Calu3 (cell line): ENCODE data around the gene AREG. TPM values are rescaled to one million over a fixed set of nuclear protein-coding genes. Genes with fewer than 3 reads are reported as not detected.

ENCODE experiments used
- BruUV-seq: library from RNA; stranded (reverse); fragments of 400-500 nt; replicated peaks from 2 replicates; lab custom pipeline; 2021; lab: Mats Ljungman, UMichigan
- CTCF ChIA-PET: fragments of 300-600 bp; sonication (Branson Sonifier 250); formaldehyde crosslinking; loops from one replicate; lab custom pipeline; 2022; ENCODE audit warnings: antibody characterized with exemption; lab: Charles Lee
- DNase-seq: peaks from one replicate; pipeline ENCODE4 v3.0.0; 2022
- H3K27ac Mint-ChIP-seq: one replicate; pipeline ENCODE4 v1.8.0; 2022; ENCODE audit warnings: mixed read lengths; ENCODE audit not compliant: unreplicated experiment
- H3K27me3 Mint-ChIP-seq: one replicate; pipeline ENCODE4 v1.8.0; 2022; ENCODE audit warnings: mixed read lengths; ENCODE audit not compliant: unreplicated experiment
- H3K36me3 Mint-ChIP-seq: one replicate; pipeline ENCODE4 v1.8.0; 2022; ENCODE audit warnings: mild to moderate bottlenecking, moderate library complexity, mixed read lengths; ENCODE audit not compliant: insufficient read depth, unreplicated experiment
- H3K4me1 Mint-ChIP-seq: one replicate; pipeline ENCODE4 v1.8.0; 2022; ENCODE audit warnings: mild to moderate bottlenecking, low read depth, mixed read lengths; ENCODE audit not compliant: unreplicated experiment
- H3K4me3 Mint-ChIP-seq: one replicate; pipeline ENCODE4 v1.8.0; 2022; ENCODE audit warnings: mild to moderate bottlenecking, low read depth, moderate library complexity, mixed read lengths; ENCODE audit not compliant: unreplicated experiment
- H3K9me3 Mint-ChIP-seq: one replicate; pipeline ENCODE4 v1.8.0; 2022; ENCODE audit warnings: low read depth, mixed read lengths; ENCODE audit not compliant: unreplicated experiment
- intact Hi-C: fragments of 100-400 bp; cut with micrococcal nuclease; formaldehyde crosslinking; loops from one replicate; pipeline ENCODE4 v1.10.0; 2022; ENCODE audit not compliant: unreplicated experiment
- total RNA-seq: library from RNA; stranded (reverse); gene quantifications from 2 replicates; pipeline ENCODE4 v1.2.3, GENCODE V29; 2022
- TF ChIP-seq, protein P1 (sequence below): fragments of 200-600 bp; IDR thresholded peaks from one replicate; pipeline ENCODE4 v1.8.0; 2022; ENCODE audit warnings: antibody characterized with exemption; ENCODE audit not compliant: unreplicated experiment

AREG gene
- total RNA-seq, 1 experiment from 2014 or later = 230 TPM

DNA sequence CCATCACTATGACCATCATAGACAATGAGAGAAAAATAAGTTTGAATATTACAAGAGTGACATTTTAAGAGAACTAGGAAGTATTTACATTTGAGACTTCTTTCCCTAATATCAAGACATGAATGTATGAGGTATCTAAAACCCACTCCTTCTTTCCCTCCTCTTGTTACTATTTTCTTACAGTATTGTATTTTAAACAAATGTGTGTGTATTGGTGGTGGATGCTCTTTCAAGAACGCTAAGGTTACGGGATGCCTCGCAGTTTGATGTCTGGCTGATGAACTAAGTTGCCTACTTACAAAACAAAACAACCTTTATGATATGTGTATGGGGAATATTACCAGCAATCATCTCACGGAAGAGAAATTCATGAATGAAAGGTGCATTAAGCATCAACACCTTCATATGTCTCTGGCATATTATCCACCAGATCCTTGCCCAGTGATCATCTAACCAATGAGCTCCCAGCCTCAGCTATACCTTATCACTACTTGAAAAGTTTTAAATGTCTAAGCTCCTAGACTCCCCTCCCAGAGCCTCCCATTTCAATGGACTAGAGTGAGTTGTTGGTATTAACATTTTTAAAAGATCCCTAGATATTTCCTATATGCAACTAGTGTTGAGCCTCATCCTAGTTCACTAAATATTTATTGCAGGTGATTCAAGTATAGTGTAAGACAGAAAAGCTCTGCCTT lies 10.6 kb downstream of the AREG start:
- BruUV-seq = no TSS peak
- Mint-ChIP-seq H3K27me3 (no peaks in the 10 kb centered on the region), H3K36me3 (peaks cover 71% of the 10 kb centered on the region), H3K27ac (peak overlapping the region; percentile 91), H3K4me1 (peaks cover 36% of the 10 kb centered on the region), H3K9me3 (peaks cover 4% of the 10 kb centered on the region), H3K4me3 (peak overlapping the region; percentile 39)
- DNase-seq = no peak
- TF ChIP-seq, protein P1, sequence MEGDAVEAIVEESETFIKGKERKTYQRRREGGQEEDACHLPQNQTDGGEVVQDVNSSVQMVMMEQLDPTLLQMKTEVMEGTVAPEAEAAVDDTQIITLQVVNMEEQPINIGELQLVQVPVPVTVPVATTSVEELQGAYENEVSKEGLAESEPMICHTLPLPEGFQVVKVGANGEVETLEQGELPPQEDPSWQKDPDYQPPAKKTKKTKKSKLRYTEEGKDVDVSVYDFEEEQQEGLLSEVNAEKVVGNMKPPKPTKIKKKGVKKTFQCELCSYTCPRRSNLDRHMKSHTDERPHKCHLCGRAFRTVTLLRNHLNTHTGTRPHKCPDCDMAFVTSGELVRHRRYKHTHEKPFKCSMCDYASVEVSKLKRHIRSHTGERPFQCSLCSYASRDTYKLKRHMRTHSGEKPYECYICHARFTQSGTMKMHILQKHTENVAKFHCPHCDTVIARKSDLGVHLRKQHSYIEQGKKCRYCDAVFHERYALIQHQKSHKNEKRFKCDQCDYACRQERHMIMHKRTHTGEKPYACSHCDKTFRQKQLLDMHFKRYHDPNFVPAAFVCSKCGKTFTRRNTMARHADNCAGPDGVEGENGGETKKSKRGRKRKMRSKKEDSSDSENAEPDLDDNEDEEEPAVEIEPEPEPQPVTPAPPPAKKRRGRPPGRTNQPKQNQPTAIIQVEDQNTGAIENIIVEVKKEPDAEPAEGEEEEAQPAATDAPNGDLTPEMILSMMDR = no peak
- intact Hi-C loops = no loop called here
- CTCF ChIA-PET = interaction anchor here (1.2 to 1.5 kb wide), 4 partner anchors 77 to 216 kb away, joined by 3 to 5 read pairs (median 4); no protein-coding TSS in a partner anchor

DNA sequence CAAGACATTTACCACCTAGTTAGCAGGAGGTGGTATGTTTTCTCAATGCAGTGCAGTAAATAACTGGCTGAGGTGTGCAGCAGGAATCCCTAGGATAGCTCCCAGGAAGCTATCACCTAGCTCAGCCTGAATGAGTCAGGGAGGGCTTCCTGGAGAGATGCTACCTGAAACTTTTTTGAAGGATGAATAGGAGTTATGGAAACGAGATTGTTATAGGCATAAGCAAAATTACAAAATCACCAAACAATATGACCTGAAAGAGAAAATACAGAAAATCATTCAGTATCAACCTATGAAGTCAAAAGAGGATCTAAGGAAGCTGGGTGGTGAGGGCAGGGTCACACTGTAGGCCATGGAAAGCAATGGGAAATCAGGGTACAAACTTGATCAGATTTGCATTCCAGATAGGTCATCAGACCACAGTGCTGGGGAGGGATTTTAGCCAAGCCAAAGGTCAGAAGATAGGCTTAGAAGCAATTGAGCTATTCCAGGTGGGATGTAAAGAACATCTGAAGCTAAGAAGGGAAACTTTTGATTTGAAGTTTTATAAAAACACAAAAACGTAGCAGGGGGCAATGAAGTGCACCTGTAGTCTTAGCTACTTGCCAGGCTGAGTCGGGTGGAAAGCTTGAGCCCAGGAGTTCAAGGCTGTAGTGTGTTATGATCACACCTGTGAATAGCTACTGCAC lies 11.3 kb downstream of the AREG start:
- BruUV-seq = no TSS peak
- no peaks in the 10 kb centered on the region for H3K27me3 Mint-ChIP-seq
- H3K4me1 Mint-ChIP-seq = peaks cover 36% of the 10 kb centered on the region
- TF ChIP-seq, protein P1 = no peak
- CTCF ChIA-PET = interaction anchor here (1.2 to 1.5 kb wide), 4 partner anchors 76 to 215 kb away, joined by 3 to 5 read pairs (median 4); no protein-coding TSS in a partner anchor
- H3K4me3 Mint-ChIP-seq = peak overlapping the region; percentile 39
- peak overlapping the region; percentile 91 for H3K27ac Mint-ChIP-seq
- no peak for DNase-seq
- H3K36me3 Mint-ChIP-seq = peaks cover 64% of the 10 kb centered on the region
- H3K9me3 Mint-ChIP-seq = peaks cover 4% of the 10 kb centered on the region
- intact Hi-C loops = no loop called here

DNA sequence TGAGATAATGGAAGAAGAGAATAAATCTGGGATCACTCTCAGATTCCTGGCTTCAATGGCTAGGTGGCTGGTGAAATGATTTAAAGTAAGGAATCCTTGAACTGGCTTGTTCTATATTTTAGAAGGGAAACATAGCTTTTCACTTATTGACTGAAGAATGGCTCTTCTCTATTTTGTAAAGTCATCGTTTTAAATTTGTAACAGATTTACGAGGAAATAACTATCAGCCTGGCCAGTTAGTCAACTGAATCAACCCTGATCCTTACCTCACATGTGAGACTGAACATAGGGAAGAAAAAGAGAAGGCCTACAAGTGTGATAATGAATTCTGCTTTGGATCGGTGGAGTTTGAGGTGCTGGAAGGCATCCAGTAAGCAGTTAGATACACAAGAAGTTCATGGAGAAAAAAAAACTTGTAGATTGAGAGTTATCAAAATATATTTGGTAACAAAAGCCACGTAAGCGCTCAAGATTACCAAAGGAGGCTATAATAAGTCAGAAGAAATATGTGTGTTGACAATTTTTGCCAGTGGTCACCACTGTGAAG lies 12.0 kb downstream of the AREG start:
- no peak for DNase-seq
- Mint-ChIP-seq H3K4me1 (peaks cover 36% of the 10 kb centered on the region), H3K9me3 (peaks cover 4% of the 10 kb centered on the region), H3K36me3 (peaks cover 57% of the 10 kb centered on the region), H3K27me3 (no peaks in the 10 kb centered on the region), H3K27ac (peak overlapping the region; percentile 91), H3K4me3 (no peak overlapping the region)
- BruUV-seq = no TSS peak
- intact Hi-C loops = no loop called here
- CTCF ChIA-PET = interaction anchor here (1.2 to 1.5 kb wide), 4 partner anchors 75 to 214 kb away, joined by 3 to 5 read pairs (median 4); no protein-coding TSS in a partner anchor
- TF ChIP-seq, protein P1 = no peak

DNA sequence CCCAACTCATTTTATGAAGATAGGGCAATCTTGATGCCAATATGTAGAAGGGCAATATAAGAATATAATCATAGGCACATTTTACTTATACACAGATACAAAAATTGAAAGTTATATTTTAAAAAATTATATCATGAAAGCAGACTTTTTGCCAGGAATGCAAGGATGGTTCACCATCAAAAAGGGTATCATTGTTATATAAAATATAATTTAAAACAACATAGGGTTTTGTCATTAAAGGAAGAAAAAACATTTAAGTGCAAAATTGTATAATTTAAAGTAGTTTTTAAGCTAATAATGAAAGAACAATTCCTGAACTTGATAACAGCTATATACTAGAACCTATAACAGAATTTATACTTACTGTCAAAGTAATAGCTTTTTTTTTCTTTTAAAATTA lies 15.9 kb downstream of the AREG start:
- H3K27me3 Mint-ChIP-seq = no peaks in the 10 kb centered on the region

More for the DNA sequence above, 15.9 kb downstream of the AREG start:
- no peak overlapping the region for H3K4me3 Mint-ChIP-seq
- intact Hi-C loops = no loop called here
- H3K27ac Mint-ChIP-seq = no peak overlapping the region
- H3K4me1 Mint-ChIP-seq = peaks cover 15% of the 10 kb centered on the region
- no peak for DNase-seq
- no TSS peak for BruUV-seq
- peaks cover 9% of the 10 kb centered on the region for H3K9me3 Mint-ChIP-seq
- CTCF ChIA-PET = interaction anchor here (1.3 kb wide), 1 partner anchor 16 kb away, joined by 4 read pairs; the partner anchor contains the start of gene AREG
- peaks cover 19% of the 10 kb centered on the region for H3K36me3 Mint-ChIP-seq
- TF ChIP-seq, protein P1 = no peak
